ENCODE results near the gene TAF1B.

- TF ChIP-seq RCOR1 (conservative IDR thresholded peaks at IDR 0.05; ENCODE audit: low read depth, low read length) (no peak), SMC3 (IDR thresholded peaks at IDR 0.05; ENCODE audit: borderline replicate concordance, low read length) (no peak), EP300 (IDR thresholded peaks at IDR 0.05; ENCODE audit: borderline replicate concordance in 1 of 2, control insufficient read depth in 1 of 2, low read depth in 2 of 2, low read length in 2 of 2) (no peak)
Observed at GRCh38 chr2:9793918-9794717, 49.2 kb upstream of the TAF1B start.

Measured in GM12878 (cell line).